ENCODE data around the gene CCDC8.
"Not testable (repeated sequence)": the region's sequence is repeated elsewhere in the genome, so short reads cannot be mapped to it uniquely, and the experiment has no call there.

The CCDC8 gene

DNA sequence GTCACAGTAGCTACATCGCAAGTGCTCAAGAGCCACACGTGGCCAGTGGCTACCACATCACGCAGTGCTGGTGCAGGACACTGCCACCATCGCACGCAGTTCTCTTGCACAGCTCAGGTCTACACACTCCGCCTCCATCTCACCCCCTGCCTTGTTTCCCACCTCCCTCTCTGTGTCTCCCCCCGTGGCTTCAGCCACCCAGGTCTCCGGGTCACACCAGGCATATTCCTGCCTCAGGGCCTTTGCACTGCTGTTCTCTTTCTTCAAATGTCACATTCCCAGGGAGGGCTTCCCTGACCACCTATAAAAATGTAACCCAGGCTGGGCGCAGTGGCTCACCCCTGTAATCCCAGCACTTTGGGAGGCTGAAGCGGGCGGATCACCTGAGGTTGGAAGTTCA, 10.6 kb downstream of the CCDC8 start:
- DNase-seq = peak; percentile 41

DNA sequence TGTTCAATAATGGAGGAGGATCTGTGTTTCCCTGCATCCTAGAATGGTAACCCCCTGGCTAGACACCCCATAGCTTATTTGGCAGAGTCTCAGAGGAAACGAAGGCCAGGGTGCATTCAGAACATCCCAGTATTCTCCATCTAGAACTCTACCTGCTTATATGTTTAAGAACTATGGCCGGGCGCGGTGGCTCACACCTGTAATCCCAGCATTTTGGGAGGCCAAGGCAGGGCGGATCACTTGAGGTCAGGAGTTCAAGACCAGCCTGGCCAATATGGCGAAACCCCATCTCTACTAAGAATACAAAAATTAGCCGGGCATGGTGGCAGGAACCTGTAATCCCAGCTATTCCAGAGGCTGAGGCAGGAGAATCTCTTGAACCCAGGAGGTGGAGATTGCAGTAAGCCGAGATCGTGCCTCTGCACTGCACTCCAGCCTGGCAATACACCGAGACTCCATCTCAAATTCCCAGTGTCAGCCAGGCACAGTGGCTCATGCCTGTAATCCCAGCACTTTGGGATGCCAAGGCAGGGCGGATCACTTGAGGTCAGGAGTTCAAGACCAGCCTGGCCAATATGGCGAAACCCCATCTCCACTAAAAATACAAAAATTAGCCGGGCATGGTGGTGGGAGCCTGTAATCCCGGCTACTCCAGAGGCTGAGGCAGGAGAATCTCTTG, 15.4 kb downstream of the CCDC8 start:
- not testable (repeated sequence) for DNase-seq

DNA sequence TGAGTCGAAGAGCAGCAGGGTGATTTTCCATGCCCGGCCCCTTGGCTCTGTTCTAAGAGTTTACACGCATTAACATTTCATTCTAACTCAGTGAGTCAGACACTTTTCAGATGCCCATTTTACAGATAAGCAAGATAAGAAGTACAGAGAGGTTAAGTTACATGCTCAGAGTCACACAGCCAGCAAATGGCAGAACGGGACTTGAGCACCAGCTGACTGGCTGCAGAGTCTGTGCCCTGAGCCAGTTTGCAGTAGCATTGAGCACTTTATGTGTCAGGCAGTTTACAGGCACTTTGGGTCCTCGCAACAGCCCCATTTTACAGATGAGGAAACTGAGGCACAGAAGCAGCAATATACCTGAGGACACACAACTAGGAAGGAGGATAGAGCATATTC, 19.0 kb downstream of the CCDC8 start:
- DNase-seq = peak; percentile 33

DNA sequence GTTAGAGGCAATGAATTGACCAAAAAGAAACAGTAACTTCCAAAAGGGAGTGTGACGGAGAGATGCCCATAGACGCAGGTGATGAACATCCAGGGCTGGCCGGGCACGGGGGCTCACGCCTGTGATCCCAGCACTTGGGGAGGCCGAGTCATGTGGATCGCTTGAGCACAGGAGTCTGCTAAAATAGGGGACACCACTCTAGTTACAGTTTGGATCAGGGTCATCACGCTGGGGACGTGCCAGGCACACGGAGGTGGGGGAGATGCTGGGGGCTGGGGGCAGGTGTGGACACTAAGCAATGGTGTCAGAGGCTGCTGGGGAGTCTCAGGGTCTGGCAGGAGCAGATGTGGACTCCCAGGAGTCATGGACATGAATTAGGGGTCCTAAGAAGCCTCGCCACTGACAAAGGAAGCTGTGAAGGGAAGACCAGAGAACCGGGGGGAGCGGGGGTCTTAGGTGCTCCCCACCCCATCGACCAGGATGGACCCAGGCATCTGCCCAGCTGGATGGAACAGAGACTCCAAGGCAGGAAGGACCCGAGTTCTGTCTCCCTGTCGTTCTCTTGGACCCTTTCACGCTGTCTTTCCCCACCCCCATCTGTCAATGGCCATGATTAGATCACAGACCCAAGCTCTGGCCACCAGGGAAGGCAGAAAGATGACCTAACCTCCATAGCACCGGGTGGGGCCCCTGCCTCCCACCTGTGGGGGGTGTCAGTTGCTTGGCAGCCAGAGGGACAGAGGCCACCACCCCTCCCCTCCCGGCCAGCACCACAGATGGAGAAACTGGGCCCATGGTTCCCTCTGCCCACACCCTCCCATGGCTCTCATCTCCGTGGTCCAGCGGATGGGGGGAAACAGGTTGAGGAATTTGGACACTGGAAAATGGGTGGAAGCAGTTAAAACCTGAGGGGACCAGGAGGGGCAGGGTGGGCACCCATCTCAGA, 19.6 kb downstream of the CCDC8 start:
- peak; percentile 41 for DNase-seq

DNA sequence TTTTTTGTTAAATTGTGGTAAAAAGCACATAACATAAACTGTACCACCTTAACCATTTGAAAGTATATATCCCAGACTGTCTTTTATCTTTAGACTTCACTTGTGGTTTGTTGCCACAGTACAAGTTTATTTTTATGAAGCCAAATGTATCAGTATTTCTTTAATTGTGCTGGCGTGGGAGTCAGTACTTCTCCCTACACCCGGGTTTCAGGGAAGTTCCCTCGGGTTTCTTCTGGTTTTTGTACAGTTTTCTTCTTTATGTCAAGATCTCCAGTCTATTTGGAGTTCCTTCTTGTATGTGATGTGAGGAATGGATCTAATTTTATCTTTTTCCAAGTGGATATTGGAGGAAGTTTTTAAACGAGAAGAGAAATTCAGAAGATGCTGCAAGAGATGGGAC, 20.5 kb downstream of the CCDC8 start:
- no peak for DNase-seq

DNA sequence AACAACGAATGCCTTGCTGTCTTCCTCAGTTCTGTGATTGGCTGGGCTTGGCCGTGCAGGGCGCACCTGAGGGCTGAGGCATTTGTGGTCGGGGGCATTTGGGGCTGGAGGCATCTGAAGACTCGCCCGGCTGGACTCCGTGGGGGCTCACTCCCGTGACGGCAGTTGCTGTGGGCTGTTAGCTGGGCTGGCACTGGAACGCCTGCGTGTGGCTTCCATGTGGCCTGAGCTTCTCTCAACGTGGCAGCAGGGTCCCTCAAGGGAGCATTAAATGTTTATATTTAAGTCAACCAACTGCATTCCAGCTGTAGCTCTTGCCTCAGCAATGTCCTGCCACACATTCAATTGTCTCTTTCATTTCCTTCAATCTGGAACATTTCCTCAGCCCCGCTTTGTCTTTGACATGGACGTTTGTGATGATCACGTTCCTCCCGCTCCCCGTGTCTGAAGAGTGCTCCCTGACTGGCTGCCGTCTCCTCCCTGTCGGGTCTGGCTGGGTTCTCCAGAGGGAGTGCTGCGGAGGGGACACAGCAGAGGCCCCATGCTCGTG, 21.0 kb downstream of the CCDC8 start:
- DNase-seq = no peak

DNA sequence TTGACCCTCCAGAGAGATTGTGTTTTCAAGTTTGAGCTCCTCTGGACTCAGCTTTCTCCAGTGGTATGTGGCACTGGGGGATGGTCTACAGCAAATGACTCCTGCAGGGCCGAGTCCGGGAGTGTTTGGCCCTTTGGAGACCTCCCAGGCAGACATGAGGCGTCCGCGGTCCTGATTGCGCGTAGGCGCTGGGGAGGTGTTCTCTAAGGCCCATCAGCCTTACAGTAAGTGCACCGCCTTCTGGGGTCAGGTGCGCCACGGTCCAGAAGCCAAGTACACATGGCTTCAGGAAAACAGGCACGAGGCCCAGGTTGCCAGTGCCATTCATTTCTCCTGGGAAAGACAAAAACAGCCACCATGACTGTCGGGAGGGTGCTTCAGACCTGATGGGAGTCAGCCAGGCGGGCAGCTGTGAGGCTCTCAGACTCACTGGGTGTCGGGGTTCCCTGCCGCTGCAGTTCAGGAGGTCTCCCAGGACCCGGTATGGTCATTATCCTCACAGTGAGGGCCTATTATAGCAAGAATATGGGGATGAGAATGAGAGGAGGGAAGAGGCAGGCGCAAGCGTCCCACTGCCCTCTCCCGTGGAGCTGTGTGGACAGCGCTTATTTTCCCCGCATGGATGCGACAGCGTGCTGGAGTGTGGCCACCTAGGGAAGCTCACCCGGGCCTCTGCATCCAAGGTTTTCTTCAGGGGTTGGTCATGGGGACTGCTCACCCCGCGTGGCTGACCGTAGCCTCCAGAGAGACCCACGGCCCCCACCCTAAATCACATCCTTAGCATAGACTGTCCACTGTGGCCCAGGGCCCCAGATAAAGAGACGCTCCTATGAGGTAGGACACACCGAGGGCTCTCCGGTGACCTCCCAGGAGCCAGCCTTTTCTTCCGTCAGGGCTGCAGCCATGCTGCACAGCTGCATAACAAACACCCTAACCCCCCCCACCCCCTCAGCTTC, 21.8 kb downstream of the CCDC8 start:
- DNase-seq = no peak

DNA sequence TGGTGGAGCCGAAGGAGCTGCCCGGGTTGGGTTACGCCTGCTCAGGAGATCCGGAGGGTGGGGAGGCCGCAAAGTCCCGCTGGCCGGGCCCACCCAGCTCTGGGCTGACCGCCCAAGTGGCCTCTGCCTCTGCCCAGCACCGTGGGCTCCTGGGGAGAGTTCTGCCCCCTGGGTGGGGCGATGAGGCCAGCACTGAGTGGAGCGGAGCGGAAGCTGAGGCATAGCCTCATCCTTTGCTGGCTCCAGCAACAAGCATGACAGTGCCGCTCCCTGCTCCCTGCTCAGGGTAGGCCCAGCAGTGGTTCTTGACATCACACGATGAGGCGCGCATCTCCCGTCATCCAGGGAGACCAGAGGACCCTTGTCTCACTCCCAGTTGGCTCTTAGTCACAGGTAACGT, 22.5 kb downstream of the CCDC8 start:
- DNase-seq = no peak

DNA sequence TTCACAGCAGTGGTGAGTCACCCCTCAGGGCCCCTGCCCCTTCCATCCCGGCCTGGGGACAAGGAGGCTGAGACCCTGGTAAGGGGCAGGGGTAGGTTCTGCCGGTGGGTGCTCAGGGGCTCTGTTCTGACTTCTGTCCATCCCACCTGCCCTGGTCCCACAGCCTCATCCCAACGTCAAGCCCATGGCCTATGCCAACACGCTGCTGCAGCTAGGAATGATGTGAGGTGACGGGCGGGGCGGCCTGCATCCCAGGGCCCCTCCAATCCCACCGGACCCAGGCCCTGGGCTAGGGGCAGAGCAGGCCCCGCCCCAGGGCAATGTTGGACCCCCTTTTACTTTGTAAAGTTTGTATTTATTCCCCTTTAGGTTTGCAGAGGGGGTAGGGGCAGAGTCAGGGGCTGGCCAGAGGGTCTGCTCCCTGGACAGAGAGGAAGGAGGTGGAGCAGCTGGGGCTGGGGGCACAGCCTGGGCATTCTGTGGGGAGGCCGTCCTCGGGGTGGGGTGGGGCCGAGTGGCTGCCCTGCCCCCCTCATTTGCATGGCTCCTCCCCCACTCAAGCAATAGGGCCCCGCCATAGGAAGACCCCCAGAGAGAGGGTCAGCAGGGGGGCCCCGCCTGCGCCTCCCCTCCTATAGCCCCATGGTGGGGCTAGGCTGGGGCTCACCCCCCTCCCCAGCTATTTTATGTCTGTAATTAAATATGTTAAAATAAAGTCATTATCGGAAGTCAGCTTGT, 23.1 kb downstream of the CCDC8 start:
- no peak for DNase-seq

DNA sequence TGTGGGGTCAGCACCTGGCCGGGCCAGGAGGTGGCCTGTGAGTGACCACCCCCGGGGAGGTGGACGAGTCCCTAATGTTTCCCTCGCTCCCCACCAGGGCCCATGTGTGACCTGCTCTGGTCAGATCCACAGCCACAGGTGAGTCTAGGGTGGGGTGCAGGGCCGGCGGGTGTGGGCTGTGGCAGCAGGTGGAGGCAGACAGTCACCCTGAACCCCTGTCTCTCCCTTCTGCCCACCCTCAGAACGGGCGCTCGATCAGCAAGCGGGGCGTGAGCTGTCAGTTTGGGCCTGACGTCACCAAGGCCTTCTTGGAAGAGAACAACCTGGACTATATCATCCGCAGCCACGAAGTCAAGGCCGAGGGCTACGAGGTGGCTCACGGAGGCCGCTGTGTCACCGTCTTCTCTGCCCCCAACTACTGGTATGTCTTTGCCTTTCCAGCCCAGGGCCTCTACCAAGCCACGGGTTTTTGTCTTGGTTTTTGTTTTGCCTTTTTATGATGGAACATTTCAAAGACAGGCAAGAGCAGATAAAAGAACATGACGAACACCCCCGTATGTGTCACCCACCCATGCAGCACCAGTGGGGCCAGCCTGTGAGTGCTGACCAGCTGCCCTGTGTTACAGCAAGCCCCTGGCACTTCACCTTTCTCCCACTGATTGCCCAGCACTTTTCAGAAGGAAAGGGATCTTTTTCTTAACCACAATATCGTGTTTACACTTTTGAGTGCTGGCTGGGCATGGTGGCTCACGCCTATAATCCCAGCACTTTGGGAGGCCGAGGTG, 24.9 kb downstream of the CCDC8 start:
- no peak for DNase-seq

DNA sequence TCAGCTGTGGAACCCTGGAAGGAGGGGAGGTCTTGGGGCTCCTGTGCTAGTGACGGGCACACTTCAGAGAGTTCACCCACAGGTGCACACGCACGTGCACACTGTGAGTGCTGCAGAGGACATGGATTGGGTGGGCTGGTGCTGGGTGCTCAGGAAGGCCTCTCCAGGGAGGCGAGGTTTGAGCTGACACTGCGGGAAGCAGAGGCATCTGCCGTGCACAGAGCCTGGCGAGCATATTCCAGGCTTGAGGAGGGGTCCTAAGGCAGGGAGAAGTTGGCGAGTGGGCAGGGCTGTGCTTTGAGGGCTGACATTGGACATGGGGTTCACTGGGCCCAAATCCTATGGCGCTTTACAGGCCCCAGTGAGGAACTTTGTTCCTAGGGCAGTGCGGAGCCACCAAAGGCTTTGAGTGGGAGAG, 25.6 kb downstream of the CCDC8 start:
- no peak for DNase-seq

DNA sequence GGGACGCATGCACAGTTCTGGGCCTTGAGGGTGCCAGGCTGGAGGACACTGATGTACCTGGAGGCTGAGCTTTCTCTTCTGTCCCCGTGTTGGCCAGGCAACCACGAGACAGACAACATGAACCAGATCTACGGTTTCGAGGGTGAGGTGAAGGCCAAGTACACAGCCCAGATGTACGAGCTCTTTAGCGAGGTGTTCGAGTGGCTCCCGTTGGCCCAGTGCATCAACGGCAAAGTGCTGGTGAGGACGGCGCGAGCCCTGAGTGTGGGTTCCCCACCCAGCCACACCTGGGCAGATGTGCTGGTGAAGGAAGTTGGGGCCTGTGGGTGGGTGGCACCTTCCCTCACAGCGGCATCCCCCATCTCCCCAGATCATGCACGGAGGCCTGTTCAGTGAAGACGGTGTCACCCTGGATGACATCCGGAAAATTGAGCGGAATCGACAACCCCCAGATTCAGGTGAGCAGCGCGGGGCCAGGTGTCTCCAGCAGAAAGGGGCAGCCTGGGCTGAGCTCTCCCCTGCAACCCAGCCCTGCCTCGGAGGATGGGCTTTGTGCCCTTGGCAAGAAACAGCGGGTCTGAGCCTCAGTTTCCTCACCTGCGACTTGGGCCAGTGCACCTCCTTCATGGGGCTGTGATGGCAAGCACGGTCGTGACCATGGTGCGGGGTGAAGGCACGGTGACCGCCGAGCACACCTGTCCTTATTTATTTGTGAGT, 26.2 kb downstream of the CCDC8 start:
- no peak for DNase-seq

DNA sequence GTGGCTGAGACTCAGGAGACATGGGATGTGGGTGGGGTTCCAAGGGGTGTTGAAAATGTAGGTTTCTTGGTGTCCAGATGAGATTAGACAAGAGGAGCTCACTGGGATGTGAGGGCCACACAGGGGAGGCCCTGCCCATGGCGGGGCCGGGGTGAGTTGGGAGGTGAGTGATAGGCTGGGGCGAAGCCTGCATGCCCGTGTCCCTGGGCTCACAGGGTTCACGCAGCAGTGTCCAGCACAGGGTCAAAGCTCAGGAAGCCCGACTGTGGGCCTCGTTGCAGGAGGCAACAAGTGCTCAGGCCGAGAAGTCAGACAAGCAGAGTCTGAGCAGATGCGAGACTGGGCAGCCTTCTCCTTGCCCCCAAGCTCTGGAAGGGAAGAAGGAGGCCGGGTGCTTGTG, 27.2 kb downstream of the CCDC8 start:
- no peak for DNase-seq

DNA sequence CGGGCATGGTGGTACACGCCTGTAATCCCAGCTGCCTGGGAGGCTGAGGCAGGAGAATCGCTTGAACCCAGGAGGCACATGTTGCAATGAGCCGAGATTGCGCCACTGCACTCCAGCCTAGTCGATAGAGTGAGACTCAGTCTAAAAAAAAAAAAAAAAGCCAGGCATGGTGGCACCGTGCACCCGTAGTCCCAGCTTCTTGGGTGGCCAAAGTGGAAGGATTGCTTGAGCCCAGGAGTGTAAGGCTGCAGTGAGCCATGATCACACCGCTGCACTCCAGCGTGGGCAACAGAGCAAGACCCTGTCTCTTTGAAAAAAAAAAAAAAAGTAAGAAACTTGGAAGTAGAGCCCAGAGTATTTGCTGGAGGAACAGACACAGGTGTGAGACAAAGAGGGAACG, 27.7 kb downstream of the CCDC8 start:
- no peak for DNase-seq

DNA sequence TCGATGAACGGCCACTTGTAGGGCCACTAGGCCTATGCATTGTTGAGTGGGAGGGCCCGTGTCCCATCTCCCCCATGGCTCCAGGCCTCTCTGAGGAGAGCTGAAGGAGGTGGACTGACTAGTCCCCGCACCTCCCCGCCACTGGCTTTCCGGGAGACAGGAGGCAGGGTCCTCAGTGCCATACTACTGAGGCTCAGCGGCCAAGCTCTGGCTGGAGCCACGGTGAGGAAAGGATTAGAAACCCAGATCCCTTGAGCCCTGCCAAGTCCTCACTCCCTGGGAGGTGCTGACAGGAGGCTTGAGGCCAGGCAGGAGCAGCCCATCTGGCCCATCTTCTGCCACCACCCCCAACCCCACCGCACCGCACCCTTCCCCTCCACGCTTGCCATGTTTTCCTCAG, 29.0 kb downstream of the CCDC8 start:
- no peak for DNase-seq

DNA sequence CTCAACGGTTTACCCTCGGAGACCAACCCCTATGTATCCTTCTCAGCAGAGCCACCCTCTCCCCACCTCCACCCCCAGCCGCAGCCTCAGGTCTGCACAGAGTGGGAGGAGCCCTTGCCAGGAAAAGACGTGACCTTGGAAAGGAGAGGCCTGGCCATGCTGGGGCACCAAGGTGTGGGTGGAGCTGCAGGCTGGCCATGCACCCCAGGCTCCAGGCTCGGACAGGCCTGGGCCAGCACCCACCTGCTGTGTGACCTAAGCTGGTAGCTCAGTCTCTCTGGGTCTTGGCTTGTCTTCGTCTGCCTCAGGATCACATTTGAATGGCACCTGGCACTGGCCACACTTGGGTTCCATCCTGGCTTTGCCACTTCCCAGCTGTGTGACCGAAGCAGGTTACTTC, 29.5 kb downstream of the CCDC8 start:
- no peak for DNase-seq

DNA sequence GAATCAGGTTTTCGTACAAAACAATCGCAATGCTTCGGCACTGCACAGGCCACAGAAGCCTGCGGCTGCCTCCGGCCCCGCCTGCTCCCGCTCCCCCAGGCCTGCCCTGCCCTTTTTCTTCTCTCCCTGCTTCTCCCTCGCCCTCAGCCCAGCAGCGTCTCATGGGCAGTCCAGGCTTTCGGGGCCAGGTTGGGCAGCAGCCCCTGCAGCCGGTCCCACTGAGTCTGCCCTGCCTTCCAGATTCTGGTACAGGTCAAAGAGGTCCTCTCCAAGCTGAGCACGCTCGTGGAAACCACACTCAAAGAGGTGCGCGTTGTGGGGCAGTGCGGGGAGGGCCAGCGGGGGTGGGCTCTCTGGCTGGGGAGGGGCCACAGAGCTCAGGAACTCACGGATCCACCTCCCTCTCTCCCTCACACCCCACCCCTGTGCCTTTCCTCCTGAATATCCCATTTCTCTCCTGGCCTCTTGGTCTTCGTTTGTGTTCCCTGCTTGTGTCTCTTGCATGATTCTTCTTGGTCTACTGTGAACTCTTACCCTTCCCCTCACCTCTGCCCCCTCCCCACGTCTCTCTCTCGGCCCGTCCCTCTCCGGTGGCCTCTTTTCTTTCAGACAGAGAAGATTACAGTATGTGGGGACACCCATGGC, 30.1 kb downstream of the CCDC8 start:
- no peak for DNase-seq

DNA sequence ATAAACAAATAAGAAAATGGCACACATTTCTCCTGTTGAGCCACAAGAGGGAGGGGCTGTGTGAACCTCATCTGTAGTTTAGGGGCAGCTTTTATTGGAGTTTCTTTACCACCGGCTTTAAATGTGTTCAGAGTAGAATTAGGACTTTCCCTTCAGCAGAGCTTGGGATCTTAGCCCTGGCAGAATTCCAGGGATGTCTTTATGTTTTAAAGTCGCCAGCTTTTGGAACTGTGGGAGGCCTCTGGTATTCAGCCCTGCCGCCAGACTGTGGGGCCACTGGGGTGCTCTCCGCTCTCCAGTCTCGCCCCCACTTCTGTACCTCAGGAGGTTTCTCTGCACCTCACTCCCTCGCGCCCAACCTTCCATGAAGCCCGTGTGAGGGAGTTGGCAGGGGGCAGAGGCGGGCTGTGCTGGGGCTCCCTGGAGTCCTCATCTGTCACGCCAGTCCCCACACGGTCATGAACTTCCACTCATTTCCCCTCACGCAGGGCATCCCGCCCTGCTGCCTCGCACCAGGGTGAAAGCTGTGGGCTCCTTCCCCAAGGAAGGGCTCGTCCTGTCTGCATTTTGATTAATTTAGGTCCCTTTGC, 31.5 kb downstream of the CCDC8 start:
- DNase-seq = no peak

DNA sequence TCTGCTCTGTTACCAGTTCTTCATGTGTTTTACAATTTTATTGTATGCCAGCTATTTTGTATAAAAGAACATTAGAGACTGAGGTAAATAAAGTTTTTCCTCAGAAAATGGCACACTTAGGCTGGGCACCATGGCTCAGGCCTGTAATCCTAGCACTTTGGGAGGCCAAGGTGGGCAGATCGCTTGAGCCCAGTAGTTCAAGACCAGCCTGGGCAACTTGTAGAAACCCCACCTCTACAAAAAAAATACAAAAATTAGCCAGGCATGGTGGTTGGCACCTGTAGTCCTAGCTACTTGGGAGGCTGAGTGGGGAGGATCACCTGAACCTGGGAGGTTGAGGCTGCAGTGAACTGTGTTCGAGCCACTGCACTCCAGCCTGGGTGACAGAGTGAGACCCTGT, 32.0 kb downstream of the CCDC8 start:
- no peak for DNase-seq

DNA sequence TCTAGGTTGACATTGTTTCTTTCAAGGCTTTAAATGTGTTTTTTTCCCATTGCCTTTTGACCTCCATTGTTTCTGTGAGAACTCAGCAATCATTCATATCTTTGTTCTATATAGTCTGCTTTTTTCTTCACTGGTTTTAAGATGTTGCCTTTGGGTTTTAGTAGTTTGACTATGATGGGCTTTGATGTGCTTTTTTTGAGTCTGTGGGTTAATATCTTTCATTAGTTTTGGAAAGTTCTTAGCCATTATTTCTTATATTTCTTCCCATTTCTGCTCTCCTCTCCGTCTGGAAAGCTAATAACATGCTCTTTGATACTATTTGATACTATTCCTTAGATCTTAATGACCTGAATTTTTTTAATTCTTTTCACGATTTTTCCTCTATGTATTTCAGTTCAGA, 32.7 kb downstream of the CCDC8 start:
- DNase-seq = no peak
